C4-2B (cell line): ENCODE data around the gene CAPZA2.

Experiments
- ZFX ChIP-seq: fragments of 450-650 bp; IDR thresholded peaks from 2 replicates; pipeline ENCODE4 v1.6.1; 2017
- TF ChIP-seq, protein P1 (sequence below): fragments of 450-650 bp; conservative IDR thresholded peaks from 2 replicates; pipeline ENCODE4 v1.5.1; 2017; ENCODE audit warnings: mild to moderate bottlenecking

DNA sequence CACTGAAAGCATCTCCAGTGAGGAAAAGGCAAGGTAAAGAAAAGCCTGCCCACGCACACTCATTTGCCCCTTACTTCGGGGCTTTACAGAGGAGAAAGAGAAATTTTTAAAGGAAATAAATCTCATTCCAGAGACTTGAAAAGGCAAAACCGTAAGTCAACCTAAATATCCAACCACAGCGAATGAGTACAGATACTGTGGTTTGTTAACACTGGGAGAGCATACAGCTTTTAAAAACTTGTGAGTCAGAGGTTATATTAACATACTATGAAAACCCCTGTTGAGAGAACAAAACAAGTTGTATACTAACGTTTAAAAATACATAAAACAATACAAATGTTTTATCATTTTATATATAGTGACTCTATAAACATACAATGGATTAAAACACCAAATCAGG lies 62.4 kb downstream of the CAPZA2 start:
- TF ChIP-seq, protein P1, sequence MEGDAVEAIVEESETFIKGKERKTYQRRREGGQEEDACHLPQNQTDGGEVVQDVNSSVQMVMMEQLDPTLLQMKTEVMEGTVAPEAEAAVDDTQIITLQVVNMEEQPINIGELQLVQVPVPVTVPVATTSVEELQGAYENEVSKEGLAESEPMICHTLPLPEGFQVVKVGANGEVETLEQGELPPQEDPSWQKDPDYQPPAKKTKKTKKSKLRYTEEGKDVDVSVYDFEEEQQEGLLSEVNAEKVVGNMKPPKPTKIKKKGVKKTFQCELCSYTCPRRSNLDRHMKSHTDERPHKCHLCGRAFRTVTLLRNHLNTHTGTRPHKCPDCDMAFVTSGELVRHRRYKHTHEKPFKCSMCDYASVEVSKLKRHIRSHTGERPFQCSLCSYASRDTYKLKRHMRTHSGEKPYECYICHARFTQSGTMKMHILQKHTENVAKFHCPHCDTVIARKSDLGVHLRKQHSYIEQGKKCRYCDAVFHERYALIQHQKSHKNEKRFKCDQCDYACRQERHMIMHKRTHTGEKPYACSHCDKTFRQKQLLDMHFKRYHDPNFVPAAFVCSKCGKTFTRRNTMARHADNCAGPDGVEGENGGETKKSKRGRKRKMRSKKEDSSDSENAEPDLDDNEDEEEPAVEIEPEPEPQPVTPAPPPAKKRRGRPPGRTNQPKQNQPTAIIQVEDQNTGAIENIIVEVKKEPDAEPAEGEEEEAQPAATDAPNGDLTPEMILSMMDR, result no peak
- TF ChIP-seq ZFX, result no peak
